Transverse colon (tissue), 4 donors: ENCODE results near the gene LMO7. TPM values are rescaled to one million over a fixed set of nuclear protein-coding genes. Genes with fewer than 3 reads are reported as not detected.
A peak's percentile ranks its signal among the peaks of the same experiment; 100 is the strongest.

Experiments used
- DNase-seq: peaks from one replicate; pipeline ENCODE4 v3.0.0-alpha.2; 2019
- H3K27ac ChIP-seq, 4 donors: fragments of 200-600 bp; sonication (generic); 2 replicates each; pipeline ENCODE4 v1.5.1; 2016 to 2018; ENCODE audit warnings: inconsistent platforms in 4 of 4
- H3K27me3 ChIP-seq: fragments of 200-600 bp; sonication (generic); 2 replicates; pipeline ENCODE4 v1.5.1; 2017; ENCODE audit warnings: inconsistent platforms
- H3K36me3 ChIP-seq, 4 donors: fragments of 200-600 bp; sonication (generic); 2 replicates each; pipeline ENCODE4 v1.5.1; 2017 to 2019; ENCODE audit warnings: inconsistent platforms in 4 of 4
- H3K4me1 ChIP-seq, 4 donors: fragments of 200-600 bp; sonication (generic); 2 replicates each; pipeline ENCODE4 v1.5.1; 2017 to 2020; ENCODE audit warnings: inconsistent platforms in 4 of 4
- H3K4me3 ChIP-seq, 4 donors: fragments of 200-600 bp; sonication (generic); 1 replicate in 1 of 4; 2 replicates in 3 of 4; pipeline versions ENCODE4 v1.5.1 to v1.6.1; 2017 to 2019; ENCODE audit warnings: inconsistent platforms in 4 of 4
- H3K9me3 ChIP-seq, 2 donors: fragments of 200-600 bp; sonication (generic); 2 replicates each; pipeline ENCODE4 v1.5.1; 2017 to 2019; ENCODE audit warnings: inconsistent platforms in 2 of 2
- CTCF ChIP-seq, 5 experiments: fragments of 200-600 bp in 3 of 5; fragments of 450-650 bp in 2 of 5; sonication (generic) in 3 of 5; IDR thresholded peaks; 1 replicate in 2 of 5; 2 replicates in 3 of 5; pipeline ENCODE4 v1.5.1; 2016 to 2017; ENCODE audit warnings: antibody characterized with exemption in 5 of 5, inconsistent platforms in 3 of 5, mild to moderate bottlenecking in 2 of 5, moderate library complexity in 1 of 5
- EP300 ChIP-seq: sonication (generic); formaldehyde crosslinking; IDR thresholded peaks from one replicate; pipeline ENCODE4 v1.6.1; 2017; ENCODE audit warnings: antibody characterized with exemption, low read depth
- POLR2A ChIP-seq: fragments of 450-650 bp; IDR thresholded peaks from one replicate; pipeline ENCODE4 v1.6.1; 2016; ENCODE audit warnings: antibody characterized with exemption, mild to moderate bottlenecking, moderate library complexity
- POLR2AphosphoS5 ChIP-seq, 3 donors: sonication (generic); formaldehyde crosslinking; IDR thresholded peaks; one replicate each; pipeline ENCODE4 v1.6.1; 2016; ENCODE audit warnings: antibody characterized with exemption in 3 of 3
- WGBS, 2 donors: methylation state at CpG; one replicate each; pipeline ENCODE4 v1.1.5; 2018; ENCODE audit warnings: low coverage in 1 of 2; 5-methylcytosine and 5-hydroxymethylcytosine counted together
- in situ Hi-C, 4 donors: fragments of 200-750 bp; cut with MboI; loops; one replicate each; pipeline versions ENCODE4 v1.15.0 to v1.15.1; 2017; ENCODE audit warnings: low sequenced_read_pairs in 3 of 4, low pct_ligation_motif_present in 1 of 4, low pct_unique_long_range_greater_than_20kb in 1 of 4
- intact Hi-C: fragments of 100-400 bp; cut with DNase I; formaldehyde crosslinking; loops from one replicate; pipeline ENCODE4 v1.15.1; 2023; ENCODE audit warnings: low total_unique reads
- total RNA-seq, 4 donors: library from RNA; depleted of rRNA; stranded (reverse); fragments of >200 nt; gene quantifications; one replicate each; pipeline ENCODE4 v1.1.0, GENCODE V29; 2016

Gene LMO7
- total RNA-seq, 4 donors from 2014 or later, result 82.6 to 304 (median 190) TPM

DNA sequence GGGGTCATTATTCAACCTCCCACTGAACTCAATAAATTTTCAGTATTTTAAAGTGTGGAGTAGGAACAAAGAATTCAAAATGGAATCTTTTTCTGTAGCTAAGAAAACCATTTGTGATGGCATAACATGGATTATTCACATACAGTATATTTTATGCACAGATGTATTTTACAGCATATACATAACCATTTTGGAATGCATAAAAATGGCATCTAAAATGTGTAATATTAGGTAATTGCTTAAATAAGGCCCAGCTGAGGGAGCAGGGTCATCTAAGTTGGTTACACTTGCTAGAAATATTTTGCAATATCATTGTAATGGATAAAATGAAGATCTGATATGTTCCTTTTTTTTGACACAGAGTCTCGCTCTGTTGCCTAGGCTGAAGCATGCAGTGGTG is 146.9 kb downstream of the LMO7 start:
- no peak overlapping the region for H3K4me3 ChIP-seq
- in situ Hi-C loops, result no loop called here
- peaks cover 4 to 26% (median 14%) of the 10 kb centered on the region in 4 donors for H3K4me1 ChIP-seq
- 40 to 65% methylated on average over 1 of the region's 1 CpG for WGBS, 2 donors
- no peaks in the 10 kb centered on the region for H3K27me3 ChIP-seq
- H3K9me3 ChIP-seq, result peaks cover 0 to 4% of the 10 kb centered on the region in 2 donors
- TF ChIP-seq CTCF (IDR thresholded peaks at IDR 0.05), result no peak
- no peak for TF ChIP-seq POLR2AphosphoS5 (IDR thresholded peaks at IDR 0.05)
- TF ChIP-seq EP300, result no peak
- H3K36me3 ChIP-seq, result no peaks in the 10 kb centered on the region
- DNase-seq, result no peak
- intact Hi-C loops, result no loop called here
- no peak overlapping the region for H3K27ac ChIP-seq

- TF ChIP-seq CTCF (IDR thresholded peaks at IDR 0.05) (no peak), POLR2AphosphoS5 (IDR thresholded peaks at IDR 0.05) (no peak), POLR2A (no peak), EP300 (no peak)
- in situ Hi-C loops, result no loop called here
- no peaks in the 10 kb centered on the region for H3K27me3 ChIP-seq
- DNase-seq, result no peak
- peaks cover 0 to 4% of the 10 kb centered on the region in 2 donors for H3K9me3 ChIP-seq
- H3K36me3 ChIP-seq, result no peaks in the 10 kb centered on the region
- no peak overlapping the region for H3K27ac ChIP-seq
- no peak overlapping the region for H3K4me3 ChIP-seq
- WGBS, 2 donors, result 26 to 52% methylated on average over 3 of the region's 3 CpGs
- H3K4me1 ChIP-seq, result peaks cover 4 to 36% (median 24%) of the 10 kb centered on the region in 4 donors
- intact Hi-C loops, result no loop called here
Observed at GRCh38 chr13:75784003-75784402, 147.9 kb downstream of the LMO7 start.

- Histone ChIP-seq H3K4me3 (no peak overlapping the region), H3K27me3 (no peaks in the 10 kb centered on the region), H3K27ac (no peak overlapping the region), H3K4me1 (peaks cover 4 to 47% (median 26%) of the 10 kb centered on the region in 4 donors), H3K9me3 (peaks cover 0 to 2% of the 10 kb centered on the region in 2 donors), H3K36me3 (no peaks in the 10 kb centered on the region)
- TF ChIP-seq POLR2A (no peak), CTCF (IDR thresholded peaks at IDR 0.05) (no peak), EP300 (no peak), POLR2AphosphoS5 (IDR thresholded peaks at IDR 0.05) (no peak)
- DNase-seq, result no peak
- in situ Hi-C loops (no loop called here), intact Hi-C loops (no loop called here)
Observed at GRCh38 chr13:75785130-75785529, 149.0 kb downstream of the LMO7 start.

GRCh38 chr13:75787249-75787928 is 151.3 kb downstream of the LMO7 start:
- TF ChIP-seq EP300 (no peak), POLR2AphosphoS5 (IDR thresholded peaks at IDR 0.05) (no peak), POLR2A (no peak), CTCF (IDR thresholded peaks at IDR 0.05) (no peak)
- intact Hi-C loops, result no loop called here
- Histone ChIP-seq H3K9me3 (no peaks in the 10 kb centered on the region), H3K4me3 (no peak overlapping the region), H3K36me3 (no peaks in the 10 kb centered on the region), H3K27me3 (no peaks in the 10 kb centered on the region), H3K27ac (peak overlapping the region in 1 of 4 donors; percentile 58), H3K4me1 (peaks cover 7 to 53% (median 29%) of the 10 kb centered on the region in 4 donors)
- in situ Hi-C loops, result no loop called here
- no peak for DNase-seq
- WGBS, 2 donors, result 78 to 80% methylated on average over 7 of the region's 7 CpGs
